ENCODE measurements around the gene ZNF474. TPM values are rescaled to one million over a fixed set of nuclear protein-coding genes. Genes with fewer than 3 reads are reported as not detected.

The ZNF474 gene
- total and polyA plus RNA-seq, 4 donors: 0.03 to 0.25 (median 0.23) TPM; not detected in 1

DNA sequence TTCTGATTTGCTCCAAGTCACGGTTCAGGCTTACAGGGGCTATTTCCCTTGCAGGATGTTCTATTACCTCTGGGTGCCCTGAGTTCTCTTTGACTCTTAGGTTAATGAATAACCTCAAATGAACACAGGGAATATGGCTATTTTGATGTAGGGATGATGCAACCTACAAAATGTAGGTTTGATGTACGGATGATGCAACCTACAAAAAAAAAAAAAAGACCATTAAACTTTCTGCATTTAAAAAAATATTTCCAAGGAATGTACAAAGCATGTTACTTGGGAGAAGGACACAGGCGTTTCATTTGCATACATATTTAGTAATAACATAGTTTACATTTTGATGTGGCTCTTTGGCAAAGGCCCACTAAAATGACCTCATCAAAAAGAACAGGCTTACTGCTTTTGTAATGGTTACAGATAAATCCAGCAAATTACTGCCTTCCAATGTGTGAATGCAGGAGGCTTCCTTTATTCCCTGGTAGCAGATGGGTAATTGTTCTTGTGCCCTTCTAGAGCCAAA lies 36.3 kb downstream of the ZNF474 start:
- H3K4me3 ChIP-seq (ENCODE audit: low read depth in 1 of 3, low read length in 3 of 3): no peak overlapping the region
- H3K9me3 ChIP-seq (ENCODE audit: control insufficient read depth in 4 of 4, low read length in 3 of 4): no peaks in the 10 kb centered on the region
- TF ChIP-seq RXRA (IDR thresholded peaks at IDR 0.05) (peak; percentile 44 to 69), HNF4A (conservative IDR thresholded peaks at IDR 0.05) (peak; percentile 26 to 45), JUND (IDR thresholded peaks at IDR 0.05) (peak; percentile 22 to 90), NR2F2 (IDR thresholded peaks at IDR 0.05) (no peak), FOXA1 (IDR thresholded peaks at IDR 0.05) (no peak), RAD21 (IDR thresholded peaks at IDR 0.05) (no peak), GABPA (IDR thresholded peaks at IDR 0.05 in 1 of 2, conservative IDR thresholded peaks at IDR 0.05 in 1 of 2) (no peak), FOXA2 (IDR thresholded peaks at IDR 0.05) (no peak), HNF4G (IDR thresholded peaks at IDR 0.05) (no peak), SP1 (IDR thresholded peaks at IDR 0.05) (peak; percentile 80), TAF1 (conservative IDR thresholded peaks at IDR 0.05) (peak; percentile 23), YY1 (IDR thresholded peaks at IDR 0.05) (peak; percentile 35), EGR1 (IDR thresholded peaks at IDR 0.05; ENCODE audit: low read depth in 2 of 2) (peak in 1 of 2 donors; percentile 13)
- TF ChIP-seq, protein P1, sequence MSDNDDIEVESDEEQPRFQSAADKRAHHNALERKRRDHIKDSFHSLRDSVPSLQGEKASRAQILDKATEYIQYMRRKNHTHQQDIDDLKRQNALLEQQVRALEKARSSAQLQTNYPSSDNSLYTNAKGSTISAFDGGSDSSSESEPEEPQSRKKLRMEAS (IDR thresholded peaks at IDR 0.05): no peak
- TF ChIP-seq, protein P2, sequence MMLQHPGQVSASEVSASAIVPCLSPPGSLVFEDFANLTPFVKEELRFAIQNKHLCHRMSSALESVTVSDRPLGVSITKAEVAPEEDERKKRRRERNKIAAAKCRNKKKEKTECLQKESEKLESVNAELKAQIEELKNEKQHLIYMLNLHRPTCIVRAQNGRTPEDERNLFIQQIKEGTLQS (IDR thresholded peaks at IDR 0.05): peak; percentile 98
- TF ChIP-seq, protein P3, sequence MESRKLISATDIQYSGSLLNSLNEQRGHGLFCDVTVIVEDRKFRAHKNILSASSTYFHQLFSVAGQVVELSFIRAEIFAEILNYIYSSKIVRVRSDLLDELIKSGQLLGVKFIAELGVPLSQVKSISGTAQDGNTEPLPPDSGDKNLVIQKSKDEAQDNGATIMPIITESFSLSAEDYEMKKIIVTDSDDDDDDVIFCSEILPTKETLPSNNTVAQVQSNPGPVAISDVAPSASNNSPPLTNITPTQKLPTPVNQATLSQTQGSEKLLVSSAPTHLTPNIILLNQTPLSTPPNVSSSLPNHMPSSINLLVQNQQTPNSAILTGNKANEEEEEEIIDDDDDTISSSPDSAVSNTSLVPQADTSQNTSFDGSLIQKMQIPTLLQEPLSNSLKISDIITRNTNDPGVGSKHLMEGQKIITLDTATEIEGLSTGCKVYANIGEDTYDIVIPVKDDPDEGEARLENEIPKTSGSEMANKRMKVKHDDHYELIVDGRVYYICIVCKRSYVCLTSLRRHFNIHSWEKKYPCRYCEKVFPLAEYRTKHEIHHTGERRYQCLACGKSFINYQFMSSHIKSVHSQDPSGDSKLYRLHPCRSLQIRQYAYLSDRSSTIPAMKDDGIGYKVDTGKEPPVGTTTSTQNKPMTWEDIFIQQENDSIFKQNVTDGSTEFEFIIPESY (IDR thresholded peaks at IDR 0.05): no peak
- TF ChIP-seq, protein P4, sequence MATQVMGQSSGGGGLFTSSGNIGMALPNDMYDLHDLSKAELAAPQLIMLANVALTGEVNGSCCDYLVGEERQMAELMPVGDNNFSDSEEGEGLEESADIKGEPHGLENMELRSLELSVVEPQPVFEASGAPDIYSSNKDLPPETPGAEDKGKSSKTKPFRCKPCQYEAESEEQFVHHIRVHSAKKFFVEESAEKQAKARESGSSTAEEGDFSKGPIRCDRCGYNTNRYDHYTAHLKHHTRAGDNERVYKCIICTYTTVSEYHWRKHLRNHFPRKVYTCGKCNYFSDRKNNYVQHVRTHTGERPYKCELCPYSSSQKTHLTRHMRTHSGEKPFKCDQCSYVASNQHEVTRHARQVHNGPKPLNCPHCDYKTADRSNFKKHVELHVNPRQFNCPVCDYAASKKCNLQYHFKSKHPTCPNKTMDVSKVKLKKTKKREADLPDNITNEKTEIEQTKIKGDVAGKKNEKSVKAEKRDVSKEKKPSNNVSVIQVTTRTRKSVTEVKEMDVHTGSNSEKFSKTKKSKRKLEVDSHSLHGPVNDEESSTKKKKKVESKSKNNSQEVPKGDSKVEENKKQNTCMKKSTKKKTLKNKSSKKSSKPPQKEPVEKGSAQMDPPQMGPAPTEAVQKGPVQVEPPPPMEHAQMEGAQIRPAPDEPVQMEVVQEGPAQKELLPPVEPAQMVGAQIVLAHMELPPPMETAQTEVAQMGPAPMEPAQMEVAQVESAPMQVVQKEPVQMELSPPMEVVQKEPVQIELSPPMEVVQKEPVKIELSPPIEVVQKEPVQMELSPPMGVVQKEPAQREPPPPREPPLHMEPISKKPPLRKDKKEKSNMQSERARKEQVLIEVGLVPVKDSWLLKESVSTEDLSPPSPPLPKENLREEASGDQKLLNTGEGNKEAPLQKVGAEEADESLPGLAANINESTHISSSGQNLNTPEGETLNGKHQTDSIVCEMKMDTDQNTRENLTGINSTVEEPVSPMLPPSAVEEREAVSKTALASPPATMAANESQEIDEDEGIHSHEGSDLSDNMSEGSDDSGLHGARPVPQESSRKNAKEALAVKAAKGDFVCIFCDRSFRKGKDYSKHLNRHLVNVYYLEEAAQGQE (IDR thresholded peaks at IDR 0.05): no peak
- TF ChIP-seq, protein P5, sequence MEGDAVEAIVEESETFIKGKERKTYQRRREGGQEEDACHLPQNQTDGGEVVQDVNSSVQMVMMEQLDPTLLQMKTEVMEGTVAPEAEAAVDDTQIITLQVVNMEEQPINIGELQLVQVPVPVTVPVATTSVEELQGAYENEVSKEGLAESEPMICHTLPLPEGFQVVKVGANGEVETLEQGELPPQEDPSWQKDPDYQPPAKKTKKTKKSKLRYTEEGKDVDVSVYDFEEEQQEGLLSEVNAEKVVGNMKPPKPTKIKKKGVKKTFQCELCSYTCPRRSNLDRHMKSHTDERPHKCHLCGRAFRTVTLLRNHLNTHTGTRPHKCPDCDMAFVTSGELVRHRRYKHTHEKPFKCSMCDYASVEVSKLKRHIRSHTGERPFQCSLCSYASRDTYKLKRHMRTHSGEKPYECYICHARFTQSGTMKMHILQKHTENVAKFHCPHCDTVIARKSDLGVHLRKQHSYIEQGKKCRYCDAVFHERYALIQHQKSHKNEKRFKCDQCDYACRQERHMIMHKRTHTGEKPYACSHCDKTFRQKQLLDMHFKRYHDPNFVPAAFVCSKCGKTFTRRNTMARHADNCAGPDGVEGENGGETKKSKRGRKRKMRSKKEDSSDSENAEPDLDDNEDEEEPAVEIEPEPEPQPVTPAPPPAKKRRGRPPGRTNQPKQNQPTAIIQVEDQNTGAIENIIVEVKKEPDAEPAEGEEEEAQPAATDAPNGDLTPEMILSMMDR (IDR thresholded peaks at IDR 0.05; ENCODE audit: low read depth, low read length, missing input control): no peak
- WGBS: 49% methylated on average over 3 of the region's 3 CpGs
- no peak overlapping the region for H3K9ac ChIP-seq (ENCODE audit: low read depth in 1 of 2, low read length in 2 of 2)
- no peak for DNase-seq (ENCODE audit: low spot score)
- H3K36me3 ChIP-seq (ENCODE audit: control insufficient read depth in 4 of 4, insufficient read depth in 3 of 4, low read depth in 1 of 4, low read length in 3 of 4): no peaks in the 10 kb centered on the region
- no peaks in the 10 kb centered on the region for H3K4me1 ChIP-seq (ENCODE audit: control insufficient read depth in 4 of 4, insufficient read depth in 4 of 4, low read length in 3 of 4)
- H3K27me3 ChIP-seq (ENCODE audit: control insufficient read depth in 4 of 4, insufficient read depth in 4 of 4, low read length in 3 of 4): no peaks in the 10 kb centered on the region
- H3K27ac ChIP-seq (ENCODE audit: low read depth in 1 of 2, low read length in 2 of 2): no peak overlapping the region

Data from liver (tissue), 9 donors.